Right ventricle myocardium superior (tissue), 1 donor: ENCODE data around the gene ANO2. TPM values are rescaled to one million over a fixed set of nuclear protein-coding genes. Genes with fewer than 3 reads are reported as not detected.

Source experiments
- ATAC-seq: fragments of 200-7000 bp; cut with Tn5 transposase; one replicate; pipeline ENCODE4 v1.9.1; 2020; ENCODE audit warnings: mild to moderate bottlenecking; ENCODE audit not compliant: poor library complexity
- DNase-seq: peaks from one replicate; pipeline ENCODE4 v3.0.0-alpha.2; 2020
- intact Hi-C: fragments of 100-400 bp; cut with DNase I; formaldehyde crosslinking; loops from one replicate; pipeline ENCODE4 v1.11.2; 2022
- total RNA-seq: library from RNA; stranded (reverse); fragmentation: NEBNext Ultra II Directional; extraction: Animal tissue kit (Norgen Biotek cat#: 25700); gene quantifications from one replicate; pipeline ENCODE4 v1.2.1, GENCODE V29; 2021
- donor health status: DM: no; HTN: yes; CAD: no; lungs with severe emphysema.

The ANO2 gene
- total RNA-seq, 1 donor from 2014 or later, result 12.6 TPM

DNA sequence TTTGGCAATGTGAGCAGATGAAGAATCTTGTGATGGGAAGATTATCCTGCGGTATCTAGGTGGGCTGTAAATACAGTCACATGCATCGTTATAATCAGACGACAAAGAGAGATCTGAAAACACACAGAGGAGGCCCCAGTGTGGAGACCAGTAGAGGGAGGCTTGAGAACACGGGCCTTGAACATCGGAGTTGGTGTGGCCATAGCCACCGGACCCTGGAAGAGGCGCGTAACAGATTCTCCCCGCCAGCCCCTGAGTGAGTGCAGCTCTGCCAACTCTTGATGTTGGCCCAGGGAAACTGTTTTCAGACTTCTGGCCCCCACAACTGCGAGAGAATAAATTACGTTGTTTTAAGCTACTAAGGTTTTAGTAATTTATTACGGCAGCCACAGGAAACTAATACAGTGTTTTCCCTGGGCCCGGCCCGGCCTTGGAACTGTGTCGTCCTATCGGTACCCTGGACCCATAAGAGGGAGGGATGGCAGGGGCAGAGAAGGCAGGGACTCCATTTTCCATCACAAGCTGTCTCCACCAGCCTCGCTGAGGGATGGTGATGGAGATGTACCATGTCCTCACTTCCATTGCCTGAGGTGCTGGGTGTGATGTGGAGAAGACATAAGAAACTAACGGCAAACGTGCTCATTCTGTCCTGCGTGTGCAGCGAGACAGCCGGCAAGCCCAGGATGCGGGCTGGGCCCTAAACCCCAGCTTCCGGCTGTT is 421.5 kb downstream of the ANO2 start:
- no peak for DNase-seq
- intact Hi-C loops, result no loop called here
- ATAC-seq, result no peak

DNA sequence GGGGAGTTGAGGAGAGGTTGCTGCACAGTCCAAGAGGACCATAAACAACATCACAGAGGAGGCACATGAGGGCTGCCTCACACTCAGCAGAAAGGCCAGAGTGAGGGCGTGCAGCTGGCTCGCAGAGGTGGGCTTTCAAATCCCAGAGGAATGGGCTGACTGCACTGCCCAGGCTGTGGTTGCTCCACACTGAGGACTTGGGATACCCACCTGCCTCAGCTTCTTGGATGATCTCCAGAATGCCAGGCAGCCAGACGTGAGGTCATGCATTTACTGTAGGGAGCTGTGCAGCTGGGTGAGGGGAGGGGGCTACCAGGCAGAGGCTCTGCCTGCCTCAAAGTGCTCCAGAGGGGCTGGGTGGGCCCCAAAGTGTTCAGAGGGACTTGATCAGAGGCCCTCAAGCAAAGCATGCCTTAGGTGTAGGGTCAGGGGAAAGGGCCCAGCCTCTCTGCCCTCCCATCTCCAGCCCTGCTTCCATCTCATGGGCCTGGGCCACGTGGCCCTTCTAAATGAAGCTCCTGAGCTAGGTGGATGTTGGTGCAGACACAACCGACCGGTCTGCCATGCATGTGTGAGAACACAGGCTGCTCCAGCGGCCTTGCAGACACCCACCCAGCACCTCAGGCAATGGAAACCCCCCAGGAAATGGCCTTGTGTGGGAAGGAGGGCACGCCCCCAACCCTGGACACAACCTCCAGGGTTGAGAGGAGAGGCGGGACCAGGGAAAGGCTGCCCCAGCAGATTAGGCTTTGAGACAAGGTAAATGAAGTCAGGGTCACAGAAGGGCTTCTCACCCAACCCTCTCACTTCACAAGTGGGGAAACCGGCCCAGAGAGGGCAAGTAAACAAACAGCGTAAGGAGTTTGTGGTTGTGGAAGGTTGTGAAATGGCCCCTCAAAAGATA is 422.4 kb downstream of the ANO2 start:
- no peak for ATAC-seq
- intact Hi-C loops, result no loop called here
- no peak for DNase-seq

DNA sequence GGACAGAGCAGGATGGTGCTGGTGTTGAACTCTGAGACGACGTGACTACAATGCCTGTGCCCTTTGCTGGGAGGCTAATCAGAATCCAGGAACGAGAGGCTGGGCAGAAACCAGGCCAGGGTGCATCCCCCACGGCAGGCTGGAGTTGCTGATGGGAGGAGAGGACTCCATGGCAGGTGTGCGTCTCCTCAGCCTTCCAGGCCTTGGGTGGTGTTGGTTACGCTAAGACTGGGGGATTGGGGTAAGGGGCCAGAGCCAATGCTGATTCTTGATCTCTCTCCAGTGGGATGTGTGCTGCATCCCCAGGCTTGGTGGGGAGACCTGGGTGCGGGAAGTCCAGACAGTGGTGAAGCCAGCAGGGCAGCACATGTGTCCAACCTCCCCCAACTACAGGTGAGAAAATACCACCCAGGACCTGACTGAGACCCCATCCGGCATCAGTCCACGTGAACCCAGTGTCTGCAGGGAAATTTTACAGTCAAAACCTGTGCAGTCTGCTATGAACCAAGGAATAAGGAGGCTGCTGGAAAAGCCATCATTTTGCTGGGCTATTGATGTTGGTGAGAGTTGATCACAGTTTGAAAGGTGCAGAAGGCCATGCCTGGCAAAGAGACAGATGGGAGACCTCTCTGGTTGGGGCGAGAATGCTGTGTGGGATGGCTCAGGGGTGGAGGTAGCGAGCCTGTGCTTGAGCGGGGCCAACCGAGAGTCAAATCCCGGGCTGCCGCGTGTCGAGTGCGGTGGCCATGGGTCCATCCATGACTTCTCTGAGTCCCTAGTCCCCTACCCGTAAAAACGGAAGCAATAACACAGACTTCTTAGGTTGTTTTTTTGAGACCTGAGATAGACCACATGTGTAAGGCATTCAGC is 423.4 kb downstream of the ANO2 start:
- ATAC-seq, result no peak
- intact Hi-C loops, result no loop called here

DNA sequence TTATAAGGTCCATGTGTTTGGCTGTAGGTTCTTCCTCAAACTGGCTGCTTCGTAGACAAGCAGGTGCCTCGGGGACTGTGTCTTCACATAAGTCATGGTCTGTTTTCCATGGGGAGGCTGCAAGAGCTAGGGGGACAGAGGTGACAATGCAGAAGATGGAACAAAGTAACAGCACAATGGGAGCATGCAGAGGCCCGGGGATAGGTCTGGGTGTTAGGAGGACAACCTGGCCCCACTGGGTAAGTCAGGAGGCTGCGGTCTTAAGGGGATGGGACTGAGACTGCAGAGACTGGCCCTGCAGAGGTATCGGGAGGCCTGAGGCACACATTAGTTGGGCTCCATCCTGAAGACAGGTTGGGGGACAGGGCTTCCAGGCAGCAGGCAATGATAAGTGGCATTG is 424.2 kb downstream of the ANO2 start:
- DNase-seq (no peak), ATAC-seq (no peak)
- intact Hi-C loops, result no loop called here

More for the DNA sequence above, 423.4 kb downstream of the ANO2 start:
- DNase-seq, result no peak

DNA sequence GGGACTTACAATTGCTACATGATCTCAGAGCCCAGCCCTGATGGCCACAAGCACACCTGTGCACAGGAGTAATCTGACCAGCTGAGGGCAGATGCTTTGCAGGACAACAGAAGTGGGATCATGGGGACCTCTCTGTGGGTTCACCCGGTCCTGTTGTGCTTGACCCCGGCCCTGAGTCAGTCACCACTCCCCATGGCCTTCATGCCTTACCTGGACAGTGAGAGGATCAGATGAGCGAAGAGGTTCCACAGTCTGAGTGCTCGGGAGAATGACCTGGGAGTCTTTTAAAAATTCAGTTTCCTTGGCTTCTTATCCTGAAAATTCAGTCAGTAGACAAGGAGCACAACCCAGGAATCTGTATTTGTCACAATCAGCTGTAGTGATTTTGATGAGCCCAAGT is 425.0 kb downstream of the ANO2 start:
- ATAC-seq, result no peak
- intact Hi-C loops, result no loop called here
- no peak for DNase-seq

DNA sequence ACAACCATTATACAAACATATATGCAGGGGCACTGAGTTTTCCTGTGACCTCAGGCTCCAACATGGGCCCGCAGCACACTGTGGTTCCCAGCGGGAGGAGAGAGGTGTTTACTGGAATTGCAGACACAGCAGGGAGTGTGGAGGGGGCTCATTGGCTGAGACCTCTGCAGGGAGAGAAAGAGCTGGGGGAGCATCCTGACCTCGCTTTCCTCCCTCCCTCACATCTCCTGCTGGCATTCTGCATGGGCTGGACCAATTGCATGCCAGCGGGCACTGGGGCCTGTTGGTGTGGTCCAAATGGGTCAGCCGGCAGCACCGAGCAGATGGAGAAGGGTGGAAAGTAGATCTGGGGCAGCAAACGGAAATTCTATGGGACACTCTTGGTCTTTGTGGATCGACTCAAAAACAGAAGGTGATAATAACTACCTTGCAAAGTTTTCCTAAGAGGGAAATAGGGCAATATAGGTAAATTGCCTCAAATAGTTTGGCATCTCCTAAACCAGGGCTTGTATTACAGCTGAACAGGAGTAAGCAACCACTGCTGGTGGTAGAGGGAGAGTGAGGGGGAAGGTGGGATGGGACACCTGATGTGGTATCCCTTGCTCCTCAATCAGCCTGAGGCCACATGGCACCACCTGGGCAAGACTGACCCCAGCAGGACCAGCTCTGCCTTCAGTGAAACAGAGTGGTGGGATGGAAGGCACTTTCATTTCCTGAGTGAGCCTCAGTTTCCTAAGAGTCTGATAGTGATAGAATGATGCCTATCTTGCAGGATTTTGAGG is 426.3 kb downstream of the ANO2 start:
- intact Hi-C loops, result no loop called here
- ATAC-seq, result no peak
- DNase-seq, result no peak

DNA sequence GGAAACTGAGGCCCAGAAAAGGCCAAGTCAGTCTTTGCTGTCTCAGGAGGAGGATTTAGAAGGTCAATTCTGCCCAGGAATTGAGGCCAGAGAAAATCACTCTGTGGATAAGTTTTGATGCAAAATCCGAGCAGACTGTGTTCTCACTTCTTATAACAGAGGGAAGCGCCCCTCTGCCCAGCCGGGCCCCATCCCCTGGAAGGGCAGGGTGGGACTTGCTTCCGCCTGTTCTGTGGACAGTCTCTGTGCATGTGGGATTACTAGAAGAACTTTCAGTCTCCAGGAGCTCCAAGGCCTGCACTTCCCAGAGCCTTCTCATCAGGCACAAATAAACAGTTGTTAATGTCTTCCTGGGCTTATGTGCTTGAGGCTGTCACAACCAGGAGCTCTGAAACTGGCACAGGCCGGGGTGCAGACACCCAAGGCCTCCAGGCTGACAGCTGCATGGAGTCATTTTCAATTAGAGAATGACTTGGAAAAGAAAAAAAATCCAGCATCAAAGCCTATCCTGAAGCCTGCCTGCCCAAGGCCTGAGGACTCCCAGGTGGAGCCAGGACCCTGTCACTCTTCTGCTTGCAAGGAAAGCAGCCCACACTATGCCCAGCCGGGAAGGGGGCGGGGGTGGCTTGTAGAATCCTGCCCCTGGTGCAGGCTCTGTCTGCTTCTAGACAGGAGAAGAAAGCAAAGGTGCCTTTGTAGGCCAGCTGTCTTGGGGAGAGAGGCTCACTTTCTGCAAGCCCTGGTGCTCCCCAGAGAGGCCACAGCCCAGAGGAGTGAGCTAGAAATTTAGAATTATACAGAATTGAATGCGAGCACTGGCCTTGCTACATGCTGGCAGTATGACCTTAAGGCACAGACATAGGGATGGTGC is 428.5 kb downstream of the ANO2 start:
- intact Hi-C loops, result no loop called here
- ATAC-seq, result no peak
- no peak for DNase-seq

DNA sequence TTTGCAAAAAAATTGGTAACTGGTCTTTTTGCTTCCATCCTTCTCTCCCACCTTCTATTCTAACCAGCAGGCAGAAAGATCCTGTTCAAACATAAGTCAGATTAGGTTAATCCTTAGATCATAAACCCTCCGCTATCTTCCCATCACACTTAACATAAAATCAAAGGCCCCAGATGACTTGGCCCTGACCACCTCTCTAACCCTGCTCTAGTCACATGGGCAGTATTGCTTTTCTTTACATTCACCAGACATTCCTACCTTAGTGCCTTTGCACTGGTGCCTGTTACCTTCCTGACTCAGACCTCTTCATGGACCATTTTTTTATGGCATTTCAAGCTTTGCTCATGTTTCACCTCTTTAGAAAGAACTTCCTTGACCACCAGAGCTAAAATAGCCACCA is 429.6 kb downstream of the ANO2 start:
- intact Hi-C loops, result no loop called here
- ATAC-seq (no peak), DNase-seq (no peak)

DNA sequence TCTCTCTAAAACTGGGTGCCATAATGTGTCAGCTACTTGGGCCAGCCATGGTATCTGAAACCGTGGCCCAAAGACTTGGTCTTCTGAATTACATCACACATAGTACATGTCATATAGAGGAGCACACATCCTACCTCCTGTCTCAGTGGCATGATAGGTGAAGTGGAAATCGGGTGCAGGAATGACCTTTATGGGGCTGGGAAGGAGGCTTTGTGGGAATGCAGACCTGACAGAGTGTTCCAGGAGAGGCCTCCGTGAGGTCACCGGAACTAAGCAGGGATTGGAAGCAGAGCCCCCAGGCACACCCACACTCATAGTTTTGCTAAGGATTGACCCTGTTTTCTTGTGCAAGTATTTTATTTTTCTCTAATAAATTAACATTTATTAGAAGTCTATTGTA is 430.5 kb downstream of the ANO2 start:
- ATAC-seq, result no peak
- DNase-seq, result no peak
- intact Hi-C loops, result no loop called here

DNA sequence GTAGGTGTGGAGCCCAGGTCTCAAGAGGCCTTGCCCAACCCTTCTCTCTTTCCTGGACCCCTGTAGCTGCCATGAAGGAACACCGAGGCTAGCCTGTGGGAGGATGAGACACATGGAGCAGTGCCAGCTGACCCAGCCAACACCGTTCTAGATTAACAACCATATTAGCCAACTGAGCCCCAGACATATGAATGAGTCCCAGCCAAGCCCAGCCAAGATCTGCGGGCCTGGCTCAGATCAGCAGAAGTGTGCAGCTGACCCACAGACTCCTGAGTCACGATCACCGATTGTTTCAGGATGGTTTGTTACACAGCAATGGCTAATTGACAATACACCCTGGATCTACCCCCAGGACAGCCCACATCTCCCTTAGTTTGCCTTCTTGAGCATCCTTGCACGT is 431.0 kb downstream of the ANO2 start:
- DNase-seq, result no peak
- ATAC-seq, result no peak
- intact Hi-C loops, result no loop called here

DNA sequence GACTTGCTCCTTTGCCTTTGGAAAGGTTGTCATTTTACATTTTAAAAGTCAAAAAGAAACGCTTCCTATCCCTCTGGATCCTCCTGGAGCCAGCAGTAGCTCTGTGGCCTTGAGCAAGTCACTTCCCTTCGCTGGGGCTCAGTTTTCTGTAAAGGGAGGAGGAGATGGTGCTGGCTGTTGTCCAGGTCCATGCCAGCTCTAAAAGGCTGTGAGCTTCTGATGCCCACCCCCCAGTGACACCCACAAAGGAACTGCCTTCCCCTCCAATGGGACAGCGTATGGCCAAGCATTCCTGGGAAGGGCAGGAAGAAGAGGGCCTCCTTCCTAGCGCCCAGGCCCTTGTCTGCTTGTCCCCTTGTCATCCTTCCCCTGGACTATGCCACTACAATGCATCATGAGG is 431.7 kb downstream of the ANO2 start:
- DNase-seq, result no peak
- no peak for ATAC-seq
- intact Hi-C loops, result no loop called here

Other genes with a start within 250 kb of the ANO2 start
- 238 TPM for gene VWF, start 179.4 kb upstream of the ANO2 start, total RNA-seq